Loucy (cell line): ENCODE measurements around the gene ST8SIA1.

Experiments
- H2AFZ ChIP-seq: fragments of 200-600 bp; sonication (generic); 2 replicates; pipeline ENCODE4 v1.6.0; 2016; ENCODE audit warnings: antibody characterized with exemption, mild to moderate bottlenecking, low read length, moderate library complexity
- H3F3A ChIP-seq: fragments of 200-600 bp; 2 replicates; pipeline ENCODE4 v1.6.0; 2016; ENCODE audit warnings: antibody characterized with exemption, low read depth, mild to moderate bottlenecking
- H3K27me3 ChIP-seq: fragments of 200-600 bp; sonication (generic); 2 replicates; pipeline ENCODE4 v1.6.1; 2014; ENCODE audit warnings: low read length, mild to moderate bottlenecking; ENCODE audit not compliant: insufficient read depth, poor library complexity, severe bottlenecking
- H3K36me3 ChIP-seq: fragments of 200-600 bp; sonication (generic); 2 replicates; pipeline ENCODE4 v1.6.1; 2016; ENCODE audit warnings: low read length; ENCODE audit not compliant: insufficient read depth
- H3K4me1 ChIP-seq: fragments of 200-600 bp; sonication (generic); 2 replicates; pipeline ENCODE4 v1.5.1; 2014; ENCODE audit warnings: low read length, mild to moderate bottlenecking; ENCODE audit not compliant: insufficient read depth, poor library complexity, severe bottlenecking
- H3K4me2 ChIP-seq: fragments of 200-600 bp; sonication (generic); 2 replicates; pipeline ENCODE4 v1.6.0; 2014; ENCODE audit warnings: antibody characterized with exemption, low read length, low read depth, mild to moderate bottlenecking; ENCODE audit not compliant: poor library complexity, severe bottlenecking
- H3K4me3 ChIP-seq: fragments of 200-600 bp; sonication (generic); 2 replicates; pipeline ENCODE4 v1.5.1; 2014; ENCODE audit warnings: low read length, mild to moderate bottlenecking, mixed read lengths; ENCODE audit not compliant: poor library complexity, severe bottlenecking
- H3K79me2 ChIP-seq: fragments of 200-600 bp; sonication (generic); 2 replicates; pipeline ENCODE4 v1.6.1; 2014; ENCODE audit warnings: low read length; ENCODE audit not compliant: insufficient read depth
- H3K9ac ChIP-seq: fragments of 200-600 bp; sonication (generic); 2 replicates; pipeline ENCODE4 v1.6.0; 2014; ENCODE audit warnings: mild to moderate bottlenecking, low read depth, low read length, moderate library complexity; ENCODE audit not compliant: poor library complexity, severe bottlenecking
- H3K9me2 ChIP-seq: fragments of 200-600 bp; sonication (generic); replicated peaks from 2 replicates; pipeline ENCODE4 v1.6.1; 2016; ENCODE audit warnings: low read depth, low read length, mixed read lengths
- H3K9me3 ChIP-seq: fragments of 200-600 bp; sonication (generic); 2 replicates; pipeline ENCODE4 v1.6.1; 2014; ENCODE audit warnings: mild to moderate bottlenecking, antibody characterized with exemption, low read length, low read depth; ENCODE audit not compliant: insufficient read depth
- H4K20me1 ChIP-seq: fragments of 200-600 bp; sonication (generic); 2 replicates; pipeline ENCODE4 v1.6.0; 2014; ENCODE audit warnings: antibody characterized with exemption, low read length, mild to moderate bottlenecking; ENCODE audit not compliant: insufficient read depth, poor library complexity, severe bottlenecking
- EZH2phosphoT487 ChIP-seq: fragments of 200-600 bp; IDR thresholded peaks from 2 replicates; pipeline ENCODE4 v1.6.1; 2018; ENCODE audit warnings: antibody characterized with exemption, mild to moderate bottlenecking, moderate library complexity, borderline replicate concordance
- TF ChIP-seq, protein P1 (sequence below): fragments of 200-600 bp; sonication (generic); conservative IDR thresholded peaks from 2 replicates; pipeline ENCODE4 v1.5.1; 2014; ENCODE audit warnings: mild to moderate bottlenecking, antibody characterized with exemption, low read length

Gene ST8SIA1

DNA sequence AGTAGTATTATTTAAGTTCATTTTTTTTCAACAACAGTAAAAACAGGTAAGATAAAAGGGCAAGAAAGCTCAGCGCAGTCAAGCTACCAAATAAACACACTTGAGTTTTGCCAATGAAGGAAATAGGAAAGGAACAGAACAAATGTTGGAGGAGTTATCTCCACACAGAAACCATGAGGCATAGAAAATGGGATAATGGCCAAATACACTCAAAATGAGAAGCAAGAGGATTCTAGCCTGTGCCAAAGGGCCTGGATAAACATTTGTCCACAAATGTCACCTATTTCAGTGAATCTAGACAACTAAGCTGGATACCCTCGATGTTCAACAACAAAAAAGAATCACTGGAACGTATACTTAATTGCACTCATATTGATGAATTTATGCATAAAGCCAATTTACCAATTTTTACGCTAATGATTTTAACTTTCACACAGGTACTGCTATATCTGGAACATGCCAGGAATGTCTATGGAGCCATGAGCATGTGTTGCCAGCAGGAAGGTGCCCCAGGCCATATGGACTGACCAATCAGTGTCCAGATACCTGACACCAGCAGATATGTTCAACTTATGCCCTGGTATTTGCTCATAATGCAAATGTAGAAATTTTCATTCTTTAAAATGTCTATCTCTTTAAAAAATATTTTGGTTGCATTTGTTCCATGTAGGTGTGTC, 21.1 kb downstream of the ST8SIA1 start:
- Histone ChIP-seq H3K79me2 (no peaks in the 10 kb centered on the region), H3K4me1 (no peaks in the 10 kb centered on the region), H3K4me2 (no peak overlapping the region), H3K27me3 (no peaks in the 10 kb centered on the region), H3K9ac (no peak overlapping the region), H3K9me2 (no peaks in the 10 kb centered on the region), H3F3A (no peaks in the 10 kb centered on the region), H3K4me3 (no peak overlapping the region), H4K20me1 (no peaks in the 10 kb centered on the region), H3K9me3 (no peaks in the 10 kb centered on the region), H3K36me3 (no peaks in the 10 kb centered on the region), H2AFZ (no peak overlapping the region)
- TF ChIP-seq, protein P1, sequence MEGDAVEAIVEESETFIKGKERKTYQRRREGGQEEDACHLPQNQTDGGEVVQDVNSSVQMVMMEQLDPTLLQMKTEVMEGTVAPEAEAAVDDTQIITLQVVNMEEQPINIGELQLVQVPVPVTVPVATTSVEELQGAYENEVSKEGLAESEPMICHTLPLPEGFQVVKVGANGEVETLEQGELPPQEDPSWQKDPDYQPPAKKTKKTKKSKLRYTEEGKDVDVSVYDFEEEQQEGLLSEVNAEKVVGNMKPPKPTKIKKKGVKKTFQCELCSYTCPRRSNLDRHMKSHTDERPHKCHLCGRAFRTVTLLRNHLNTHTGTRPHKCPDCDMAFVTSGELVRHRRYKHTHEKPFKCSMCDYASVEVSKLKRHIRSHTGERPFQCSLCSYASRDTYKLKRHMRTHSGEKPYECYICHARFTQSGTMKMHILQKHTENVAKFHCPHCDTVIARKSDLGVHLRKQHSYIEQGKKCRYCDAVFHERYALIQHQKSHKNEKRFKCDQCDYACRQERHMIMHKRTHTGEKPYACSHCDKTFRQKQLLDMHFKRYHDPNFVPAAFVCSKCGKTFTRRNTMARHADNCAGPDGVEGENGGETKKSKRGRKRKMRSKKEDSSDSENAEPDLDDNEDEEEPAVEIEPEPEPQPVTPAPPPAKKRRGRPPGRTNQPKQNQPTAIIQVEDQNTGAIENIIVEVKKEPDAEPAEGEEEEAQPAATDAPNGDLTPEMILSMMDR = no peak
- no peak for TF ChIP-seq EZH2phosphoT487

DNA sequence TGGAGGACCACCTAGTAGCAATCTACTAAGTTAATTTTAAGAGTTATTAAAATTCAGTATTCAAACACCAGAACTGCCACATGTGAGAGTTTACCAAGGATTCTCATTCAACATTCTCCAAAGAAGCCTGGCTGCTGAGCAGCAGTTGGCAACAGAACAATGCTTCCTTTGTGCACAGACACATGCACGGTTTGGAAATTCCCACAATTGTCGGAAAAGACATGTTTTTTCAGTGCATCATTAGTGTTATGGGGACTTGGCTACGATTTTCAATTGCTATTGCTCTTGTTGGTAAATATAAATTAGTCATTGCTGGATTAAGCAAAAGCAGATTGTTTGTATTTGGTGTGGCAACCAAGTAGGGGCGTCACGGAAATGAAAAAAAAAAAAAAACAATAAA, 22.2 kb downstream of the ST8SIA1 start:
- H3K9ac ChIP-seq = no peak overlapping the region
- no peak overlapping the region for H3K4me2 ChIP-seq
- H3K9me3 ChIP-seq = no peaks in the 10 kb centered on the region
- H3K36me3 ChIP-seq = no peaks in the 10 kb centered on the region
- no peak for TF ChIP-seq EZH2phosphoT487
- TF ChIP-seq, protein P1 = no peak
- no peak overlapping the region for H3K4me3 ChIP-seq
- H3F3A ChIP-seq = no peaks in the 10 kb centered on the region
- H3K79me2 ChIP-seq = no peaks in the 10 kb centered on the region
- H3K27me3 ChIP-seq = no peaks in the 10 kb centered on the region
- no peaks in the 10 kb centered on the region for H3K4me1 ChIP-seq
- no peak overlapping the region for H2AFZ ChIP-seq
- no peaks in the 10 kb centered on the region for H4K20me1 ChIP-seq
- H3K9me2 ChIP-seq = no peaks in the 10 kb centered on the region

DNA sequence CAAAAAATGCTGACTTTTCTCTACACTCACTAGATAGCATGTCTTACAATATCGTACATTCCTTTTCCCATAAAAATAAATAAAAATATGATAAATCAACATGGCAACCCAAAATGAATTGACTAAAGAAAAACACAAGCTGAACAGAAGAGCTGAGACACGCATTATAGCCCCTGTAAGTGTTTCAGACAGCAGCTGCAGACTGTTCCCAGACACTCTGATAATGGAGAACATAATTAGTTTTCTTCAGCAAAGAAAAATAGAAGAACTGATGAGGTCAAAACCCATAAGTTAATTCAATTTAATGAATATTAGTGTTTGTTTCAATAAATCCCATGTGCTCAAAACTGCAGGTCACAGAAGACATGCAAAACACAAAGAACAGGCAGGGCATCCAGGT, 23.8 kb downstream of the ST8SIA1 start:
- TF ChIP-seq, protein P1 = no peak
- no peak for TF ChIP-seq EZH2phosphoT487
- H3K4me3 ChIP-seq = no peak overlapping the region
- H4K20me1 ChIP-seq = no peaks in the 10 kb centered on the region
- no peaks in the 10 kb centered on the region for H3K4me1 ChIP-seq
- no peaks in the 10 kb centered on the region for H3F3A ChIP-seq
- no peaks in the 10 kb centered on the region for H3K27me3 ChIP-seq
- no peaks in the 10 kb centered on the region for H3K9me2 ChIP-seq
- H3K9ac ChIP-seq = no peak overlapping the region
- no peak overlapping the region for H3K4me2 ChIP-seq
- no peak overlapping the region for H2AFZ ChIP-seq
- no peaks in the 10 kb centered on the region for H3K79me2 ChIP-seq
- no peaks in the 10 kb centered on the region for H3K36me3 ChIP-seq
- no peaks in the 10 kb centered on the region for H3K9me3 ChIP-seq
